ENCODE measurements around the gene CYP2A6.

GRCh38 chr19:40813182-40813581 is 37.1 kb downstream of the CYP2A6 start:
- TF ChIP-seq EP300 (IDR thresholded peaks at IDR 0.05), result no peak
- TF ChIP-seq CTCF (IDR thresholded peaks at IDR 0.05), result no peak
- TF ChIP-seq POLR2A (IDR thresholded peaks at IDR 0.05), result no peak

Measured in sigmoid colon (tissue), 4 donors.